ENCODE data around the gene NIP7. TPM values are rescaled to one million over a fixed set of nuclear protein-coding genes. Genes with fewer than 3 reads are reported as not detected.
A peak's percentile ranks its signal among the peaks of the same experiment; 100 is the strongest.

NIP7 gene
- total and polyA plus RNA-seq, 9 of the 15 experiments (the other 6 are each of a cell fraction or from before 2014, with no cell fraction given), result 28.9 to 85.5 (median 72.5) TPM

GRCh38 chr16:69367980-69368379 is 28.4 kb downstream of the NIP7 start (continued):
- TF ChIP-seq ZNF318 (IDR thresholded peaks at IDR 0.05; ENCODE audit: borderline replicate concordance in 1 of 2, low read depth in 1 of 2) (no peak), GABPA (tag; conservative IDR thresholded peaks at IDR 0.05; ENCODE audit: low read depth) (0 out of 2 replicates have a peak, but pooled peaks have one; percentile 28), DMBX1 (CRISPR knock-in tag; IDR thresholded peaks at IDR 0.05; ENCODE audit: borderline replicate concordance) (no peak), SOX6 (IDR thresholded peaks at IDR 0.05) (no peak), FOXP1 (CRISPR knock-in tag; IDR thresholded peaks at IDR 0.05) (no peak), ETV5 (CRISPR knock-in tag; IDR thresholded peaks at IDR 0.05; ENCODE audit: low read depth) (peak; percentile 52; the same call in 1 of the 2 replicates), ZNF584 (CRISPR knock-in tag; IDR thresholded peaks at IDR 0.05; ENCODE audit: low read depth) (no peak), TFE3 (CRISPR knock-in tag; IDR thresholded peaks at IDR 0.05) (no peak), EGR1 (conservative IDR thresholded peaks at IDR 0.05) (peak; percentile 58; the same call in 1 of the 2 replicates), RBM17 (IDR thresholded peaks at IDR 0.05; ENCODE audit: borderline replicate concordance, low read depth, low read length) (no peak), HDGF (IDR thresholded peaks at IDR 0.05) (no peak), HMGXB4 (CRISPR knock-in tag; IDR thresholded peaks at IDR 0.05) (no peak)

Data from K562 (cell line).